HG03354 (cell line): ENCODE measurements around the gene UNC5B.

Source experiments
- ATAC-seq: cut with Tn5 transposase; IDR thresholded peaks from one replicate; pipeline ENCODE4 v1.9.1; 2021; ENCODE audit warnings: mild to moderate bottlenecking; ENCODE audit not compliant: unreplicated experiment, poor library complexity, severe bottlenecking

UNC5B gene

DNA sequence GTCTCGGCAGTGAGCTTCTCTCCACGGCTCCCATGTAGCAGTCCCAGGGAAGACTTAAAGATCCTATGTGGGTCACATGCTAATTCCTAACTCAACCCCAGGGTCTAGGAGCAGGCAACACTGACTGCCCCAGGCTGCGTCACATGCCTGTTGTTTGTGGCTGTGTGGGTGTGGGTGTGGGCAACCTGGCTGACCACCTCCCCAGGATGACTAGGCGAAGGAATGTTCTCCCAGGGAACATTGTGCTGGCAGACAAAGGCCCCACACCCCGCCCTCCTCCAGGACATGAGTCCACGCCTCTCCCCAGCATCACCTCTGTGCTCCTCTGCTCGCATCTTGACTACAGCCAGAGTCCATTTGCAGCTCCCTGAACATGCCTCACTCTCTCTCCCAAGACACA, 137.0 kb downstream of the UNC5B start:
- no peak for ATAC-seq

GRCh38 chr10:71351087-71351486, 138.7 kb downstream of the UNC5B start:
- ATAC-seq, result no peak

GRCh38 chr10:71351628-71352319, 139.4 kb downstream of the UNC5B start:
- no peak for ATAC-seq
